HG03439 (cell line): ENCODE data around the gene PRAMEF5.
"Not testable (repeated sequence)": the region's sequence is repeated elsewhere in the genome, so short reads cannot be mapped to it uniquely, and the experiment has no call there.

Source experiments
- ATAC-seq: cut with Tn5 transposase; IDR thresholded peaks from one replicate; pipeline ENCODE4 v1.9.1; 2021; ENCODE audit warnings: mild to moderate bottlenecking, moderate library complexity; ENCODE audit not compliant: unreplicated experiment

Gene PRAMEF5

DNA sequence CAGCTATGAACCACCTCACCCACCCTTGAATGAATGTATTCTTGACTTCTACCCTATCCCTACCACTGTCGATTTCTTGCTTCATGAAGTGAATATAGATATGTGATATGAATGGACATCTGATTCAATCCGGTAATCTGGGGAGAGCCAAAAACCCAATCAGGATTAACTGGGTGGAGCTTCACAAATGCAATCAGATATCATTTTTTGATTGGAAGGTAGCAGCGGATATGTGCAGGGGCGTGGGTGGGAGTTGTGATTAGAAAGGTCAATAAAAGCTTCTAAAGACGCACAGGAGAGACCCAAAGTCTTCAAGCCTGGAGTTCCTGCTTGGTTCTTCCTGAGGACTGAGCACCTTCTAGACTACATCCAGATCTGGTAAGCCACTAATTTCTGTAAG is at the start of gene PRAMEF5:
TSS of gene PRAMEF5 (plus strand) at position 301 of the 400 bp plus-strand sequence. CDS start 5,071 bp downstream, outside the sequence.
- not testable (repeated sequence) for ATAC-seq

DNA sequence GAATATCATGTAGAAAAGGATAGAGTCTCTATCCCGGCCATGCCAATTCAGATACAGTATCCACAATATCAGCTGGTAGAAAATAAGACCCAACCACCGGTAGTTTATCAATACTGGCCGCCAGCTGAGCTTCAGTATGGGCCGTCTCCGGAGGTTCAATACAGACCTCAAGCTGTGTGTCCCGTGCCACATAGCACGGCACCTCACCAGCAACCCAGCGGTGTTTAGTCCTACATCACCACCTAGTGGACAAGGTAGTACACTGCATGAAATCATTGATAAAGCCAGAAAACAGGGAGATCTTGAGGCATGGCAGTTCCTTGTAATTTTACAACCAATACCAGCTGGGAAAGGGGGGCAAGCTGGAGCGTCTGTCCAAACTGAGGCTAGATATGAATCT is 45.3 kb upstream of the PRAMEF5 start:
- not testable (repeated sequence) for ATAC-seq

DNA sequence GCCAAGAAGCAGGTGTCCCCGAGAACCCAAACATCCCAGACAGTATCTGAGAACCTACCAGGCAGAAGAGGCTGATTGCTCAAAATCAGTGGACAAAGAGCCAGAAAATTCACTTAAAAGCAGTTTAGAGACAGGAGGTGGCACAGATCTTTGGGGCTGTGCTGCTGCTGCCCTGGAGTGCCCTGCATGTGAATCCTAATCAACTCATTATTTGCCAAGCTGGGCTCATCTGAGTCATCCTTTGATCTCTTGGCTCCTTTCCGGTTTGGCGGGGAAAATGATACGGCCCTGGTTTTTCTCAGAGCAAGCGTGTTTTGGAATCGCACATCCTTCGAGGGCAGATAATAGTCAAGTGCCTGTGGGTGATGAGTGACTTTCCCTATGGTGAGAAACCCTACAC is 37.4 kb upstream of the PRAMEF5 start:
- ATAC-seq: not testable (repeated sequence)

DNA sequence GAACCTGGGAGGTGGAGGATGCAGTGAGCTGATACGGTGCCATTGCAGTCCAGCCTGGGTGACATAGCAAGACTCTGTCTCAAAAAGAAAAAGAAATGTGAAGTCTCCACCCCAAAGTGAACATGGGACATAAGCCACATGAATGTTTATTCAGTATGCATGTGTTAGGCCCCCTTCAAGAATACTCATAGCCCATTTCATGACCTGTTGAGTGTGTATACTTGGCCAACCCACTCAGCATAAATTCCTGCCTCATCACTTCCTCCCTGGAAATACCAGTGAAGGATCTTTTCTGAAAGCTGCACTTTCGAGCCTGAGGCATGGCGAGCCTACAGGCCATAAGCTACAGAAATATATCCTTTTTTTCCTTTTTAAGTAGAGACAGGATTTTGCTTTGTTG is 34.8 kb upstream of the PRAMEF5 start:
- not testable (repeated sequence) for ATAC-seq

DNA sequence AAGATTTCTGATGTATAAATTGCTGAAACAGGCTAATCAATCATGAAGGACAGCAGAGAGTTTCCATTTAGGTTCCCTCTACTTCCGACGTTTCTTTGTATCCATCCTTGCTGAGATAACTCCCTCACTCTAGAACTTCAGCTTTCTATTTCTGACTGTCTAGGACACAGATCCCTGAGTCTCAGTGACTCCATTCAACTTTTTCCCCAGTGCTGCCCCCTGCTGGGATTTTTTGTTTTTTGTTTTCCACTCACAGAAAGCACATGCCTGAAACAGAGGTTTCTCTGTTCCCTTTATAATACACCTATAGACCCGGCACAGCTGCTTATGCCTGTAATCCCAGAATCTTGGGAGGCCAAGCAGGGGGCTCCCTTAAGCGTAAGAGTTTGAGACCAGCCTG is 31.2 kb upstream of the PRAMEF5 start:
- ATAC-seq: not testable (repeated sequence)

DNA sequence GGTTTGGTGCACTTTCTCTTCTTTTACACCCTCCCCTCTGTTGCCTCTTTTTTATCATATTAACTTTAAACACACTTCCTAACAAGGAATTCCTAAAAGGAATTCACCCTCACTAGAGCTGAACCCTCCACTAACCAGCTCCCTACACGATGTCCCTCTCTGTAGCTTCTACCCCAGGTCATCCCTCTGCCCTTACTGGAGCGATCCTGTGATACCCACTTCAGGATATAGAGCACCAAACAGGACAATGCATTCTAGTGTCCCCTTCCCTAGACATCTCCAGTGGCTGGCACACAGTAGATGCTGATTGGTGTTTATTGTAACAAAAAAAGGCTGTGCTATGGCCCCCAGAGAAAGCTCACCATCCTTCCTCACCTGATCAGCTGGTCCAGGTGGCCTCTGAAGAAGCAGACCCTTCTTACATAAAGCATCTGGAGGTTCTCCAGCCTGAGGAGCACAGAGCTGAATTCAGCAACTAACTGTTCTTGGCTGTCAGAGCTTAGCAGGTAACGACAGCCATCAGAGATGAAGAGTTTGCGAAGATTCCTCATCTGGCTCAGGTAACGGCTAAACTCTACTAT is 29.4 kb upstream of the PRAMEF5 start:
- ATAC-seq: no peak

DNA sequence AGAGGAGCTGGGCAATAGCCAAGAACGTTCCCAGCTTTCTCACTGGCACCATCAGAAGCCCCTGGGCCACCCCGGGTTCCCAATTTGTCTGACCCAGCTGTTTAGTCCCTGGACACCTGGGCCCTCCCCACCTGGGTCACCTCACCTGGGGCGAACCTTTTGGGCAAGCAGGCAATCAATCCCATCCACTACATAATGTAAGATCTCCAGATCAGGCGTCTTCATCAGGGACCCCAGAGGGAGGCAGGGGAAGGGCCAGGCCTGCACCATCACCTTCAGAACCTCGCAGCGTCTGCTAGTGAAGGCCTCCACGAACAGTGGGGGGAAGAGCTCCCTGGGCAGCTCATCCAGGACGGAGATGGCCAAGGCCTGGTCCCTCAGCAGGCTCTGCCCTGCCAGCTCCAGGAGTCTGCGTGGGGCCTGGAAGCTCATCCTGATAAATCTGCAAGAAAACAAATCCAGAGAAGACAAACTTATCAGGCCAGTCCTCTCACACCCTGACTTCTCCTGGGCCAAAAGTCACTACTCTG is 28.3 kb upstream of the PRAMEF5 start, which contains the start of gene PRAMEF18:
TSS of gene PRAMEF18 (minus strand) at position 480 of the 530 bp plus-strand sequence. CDS start at position 432, 48 bp downstream.
- not testable (repeated sequence) for ATAC-seq

DNA sequence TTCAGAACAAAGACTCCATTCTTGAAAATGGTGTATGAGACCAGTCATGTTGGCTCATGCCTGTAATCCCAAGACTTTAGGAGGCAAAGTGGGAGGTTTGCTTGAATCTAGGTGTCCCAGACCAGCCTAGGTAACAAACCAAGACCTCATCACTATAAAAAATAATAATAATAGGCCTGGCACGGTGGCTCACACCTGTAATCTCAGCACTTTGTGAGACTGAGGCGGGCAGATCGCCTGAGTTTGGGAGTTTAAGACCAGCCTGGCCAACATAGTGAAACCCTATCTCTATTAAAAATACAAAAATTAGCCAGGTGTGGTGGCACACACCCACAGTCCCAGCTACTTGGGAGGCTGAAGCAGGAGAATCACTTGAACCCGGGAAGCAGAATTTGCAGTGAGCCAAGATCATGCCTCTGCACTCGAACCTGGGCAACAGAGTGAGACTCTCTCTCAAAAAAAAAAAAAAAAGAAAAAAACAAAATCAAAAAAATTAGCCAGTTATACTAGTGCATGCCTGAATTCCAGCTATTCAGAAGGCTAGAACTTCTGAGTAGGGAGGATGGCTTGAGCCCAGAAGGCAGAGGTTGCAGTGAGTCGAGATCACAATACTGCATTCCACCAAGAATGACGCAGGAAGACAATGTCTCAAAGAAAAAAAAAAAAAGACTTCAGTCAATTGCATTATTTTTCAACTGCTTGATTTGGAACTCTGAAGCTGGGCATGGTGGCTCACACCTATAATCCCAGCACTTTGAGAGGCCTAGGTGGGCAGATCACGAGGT is 26.5 kb upstream of the PRAMEF5 start:
- not testable (repeated sequence) for ATAC-seq

DNA sequence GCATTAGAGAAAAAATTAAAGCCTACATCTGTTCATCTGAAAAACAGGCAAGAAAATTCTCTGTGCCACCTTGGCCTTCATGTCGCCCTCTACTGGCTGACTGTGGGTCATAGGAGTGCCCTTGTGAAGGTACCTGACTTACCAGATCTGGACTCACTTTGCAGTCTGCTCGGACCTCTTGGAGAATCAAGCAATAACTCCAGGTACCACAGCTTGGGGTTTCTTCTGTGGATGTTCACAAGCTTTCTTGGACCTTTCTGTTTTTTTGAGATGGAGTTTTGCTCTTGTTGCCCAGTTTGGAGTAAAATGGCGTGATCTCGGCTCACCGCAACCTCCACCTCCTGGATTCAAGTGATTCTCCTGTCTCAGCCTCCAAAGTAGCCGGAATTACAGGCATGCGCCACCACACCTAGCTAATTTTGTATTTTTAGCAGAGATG is 25.6 kb upstream of the PRAMEF5 start:
- ATAC-seq: no peak

DNA sequence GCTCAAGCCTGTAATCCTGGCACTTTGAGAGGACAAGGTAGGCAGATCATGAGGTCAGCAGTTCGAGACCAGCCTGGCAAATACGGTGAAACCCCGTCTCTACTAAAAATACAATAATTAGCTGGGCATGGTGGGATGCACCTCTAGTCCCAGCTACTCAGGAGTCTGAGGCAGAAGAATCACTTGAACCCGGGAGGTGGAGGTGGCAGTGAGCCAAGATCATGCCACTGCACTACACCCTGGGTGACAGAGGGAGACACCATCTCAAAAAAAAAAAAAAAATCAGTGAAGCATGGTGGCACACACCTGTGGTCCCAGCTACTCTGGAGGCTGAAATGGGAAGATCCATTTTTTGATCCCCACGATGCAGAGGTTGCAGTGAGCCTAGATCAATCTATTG is 23.9 kb upstream of the PRAMEF5 start:
- not testable (repeated sequence) for ATAC-seq

DNA sequence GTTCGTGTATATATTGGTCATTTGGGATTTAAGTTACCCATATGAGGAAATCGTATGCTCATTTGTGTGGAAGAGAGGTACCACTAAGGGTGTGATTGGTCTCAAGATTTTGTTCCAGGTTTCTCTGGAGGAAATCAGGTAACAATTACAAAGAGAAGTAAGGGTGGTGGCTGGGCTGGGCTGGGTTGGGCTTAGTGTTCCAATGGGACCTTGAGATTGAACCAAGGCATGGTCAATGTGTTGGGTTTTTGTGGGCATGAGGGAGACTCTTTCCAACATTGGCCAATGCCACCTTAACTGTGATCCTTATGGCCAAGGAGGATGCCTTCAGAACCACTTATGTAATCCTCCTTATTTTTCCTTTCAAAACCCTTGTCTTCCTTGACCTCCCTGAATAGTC is 23.4 kb upstream of the PRAMEF5 start:
- not testable (repeated sequence) for ATAC-seq

DNA sequence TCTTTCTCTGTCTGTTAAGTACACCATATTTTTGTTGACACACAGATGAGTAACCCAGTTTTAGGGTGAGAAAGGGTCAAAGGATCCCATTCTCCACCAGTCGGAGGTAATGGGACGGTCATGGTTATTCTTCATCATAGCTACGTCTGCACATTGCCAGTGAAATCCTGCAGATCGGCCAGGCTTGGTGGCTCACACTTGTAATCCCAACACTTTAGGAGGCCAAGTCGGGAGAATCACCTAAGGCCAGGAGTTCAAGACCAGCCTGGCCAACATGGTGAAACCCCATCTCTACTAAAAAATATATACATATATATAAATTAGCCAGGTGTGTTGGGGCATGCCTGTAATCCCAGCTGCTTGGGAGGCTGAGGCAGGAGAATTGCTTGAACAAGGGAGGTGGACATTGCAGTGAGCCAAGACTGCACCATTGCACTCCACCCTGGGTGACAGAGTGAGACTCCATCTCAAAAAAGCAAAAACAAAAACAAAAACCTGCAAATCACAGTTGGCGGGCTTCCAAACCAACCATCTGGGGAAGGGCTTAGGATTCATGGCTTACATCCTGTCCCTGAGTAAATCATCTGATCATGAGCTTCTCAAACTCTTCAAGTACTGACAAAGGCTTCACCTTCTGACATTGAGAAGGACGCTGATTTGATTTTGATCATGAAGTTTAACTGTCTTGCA is 22.8 kb upstream of the PRAMEF5 start:
- ATAC-seq: not testable (repeated sequence)

DNA sequence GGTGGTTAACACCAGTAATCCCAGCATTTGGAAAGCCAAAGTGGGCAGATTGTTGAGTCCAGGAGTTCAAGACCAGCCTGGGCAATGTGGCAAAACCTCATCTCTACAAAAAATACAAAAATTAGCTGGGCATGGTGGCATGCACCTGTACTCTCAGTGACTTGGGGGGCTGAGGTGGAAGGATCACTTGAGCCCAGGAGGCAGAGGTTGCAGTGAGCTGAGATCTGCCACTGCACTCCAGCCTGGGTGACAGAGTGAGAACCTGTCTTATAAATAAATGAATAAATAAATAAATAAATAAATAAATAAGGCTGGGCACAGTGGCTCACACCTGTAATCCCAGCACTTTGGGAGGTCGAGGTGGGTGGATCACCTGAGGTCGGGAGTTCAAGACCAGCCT is 21.9 kb upstream of the PRAMEF5 start:
- not testable (repeated sequence) for ATAC-seq

DNA sequence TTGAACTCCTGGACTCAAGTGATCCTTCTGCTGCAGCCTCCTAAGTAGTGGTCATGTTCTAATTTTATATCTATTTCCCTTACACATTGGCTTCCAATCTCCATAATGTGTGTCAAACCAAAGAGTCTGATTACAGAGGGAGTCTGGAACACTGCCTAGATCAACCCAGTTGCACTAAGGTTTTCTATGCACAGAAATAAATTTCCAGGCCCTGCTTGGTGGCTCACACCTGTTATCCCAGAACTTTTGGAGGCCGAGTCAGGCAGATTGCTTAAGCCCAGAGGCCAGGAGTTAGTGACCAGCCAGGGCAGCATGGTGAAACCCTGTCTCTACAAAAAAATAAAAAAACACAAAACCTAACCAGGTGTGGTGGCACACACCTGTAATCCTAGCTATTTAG is 19.9 kb upstream of the PRAMEF5 start:
- ATAC-seq: not testable (repeated sequence)

DNA sequence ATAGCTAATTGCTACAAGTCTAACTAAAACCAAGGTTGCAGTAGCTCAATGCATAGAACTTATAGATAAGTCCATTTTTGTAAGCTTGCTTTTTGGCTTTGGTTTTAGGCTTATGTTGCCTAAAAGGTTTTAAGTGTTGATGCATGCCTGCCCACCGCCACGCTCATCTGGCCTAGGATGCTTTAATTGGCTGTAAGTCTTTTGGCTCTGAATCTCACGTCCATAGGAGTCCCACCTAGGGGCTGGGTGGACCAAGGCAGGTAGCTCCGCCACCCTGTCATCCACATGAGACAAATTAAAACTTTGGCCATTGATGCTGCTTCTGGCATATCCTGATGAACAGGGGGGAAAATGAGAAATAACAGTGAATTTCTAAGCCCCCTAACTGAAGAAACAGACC is 16.4 kb upstream of the PRAMEF5 start:
- not testable (repeated sequence) for ATAC-seq

DNA sequence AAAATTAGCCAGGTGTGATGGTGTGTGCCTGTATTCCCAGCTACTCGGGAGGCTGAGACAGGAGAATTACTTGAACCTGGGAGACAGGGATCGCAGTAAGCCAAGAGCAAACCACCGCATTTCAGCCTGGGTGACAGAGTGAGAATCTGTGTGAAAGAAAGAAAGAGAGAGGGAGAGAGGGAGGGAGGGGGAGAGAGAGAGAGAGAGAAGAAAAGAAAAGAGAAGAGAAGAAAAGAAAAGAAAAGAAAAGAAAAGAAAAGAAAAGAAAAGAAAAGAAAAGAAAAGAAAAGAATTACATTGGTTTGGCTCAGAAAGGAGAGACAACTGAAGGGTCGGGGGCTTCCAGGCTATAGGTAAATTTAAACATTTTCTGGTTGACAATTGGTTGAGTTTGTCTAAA is 14.4 kb upstream of the PRAMEF5 start:
- not testable (repeated sequence) for ATAC-seq

DNA sequence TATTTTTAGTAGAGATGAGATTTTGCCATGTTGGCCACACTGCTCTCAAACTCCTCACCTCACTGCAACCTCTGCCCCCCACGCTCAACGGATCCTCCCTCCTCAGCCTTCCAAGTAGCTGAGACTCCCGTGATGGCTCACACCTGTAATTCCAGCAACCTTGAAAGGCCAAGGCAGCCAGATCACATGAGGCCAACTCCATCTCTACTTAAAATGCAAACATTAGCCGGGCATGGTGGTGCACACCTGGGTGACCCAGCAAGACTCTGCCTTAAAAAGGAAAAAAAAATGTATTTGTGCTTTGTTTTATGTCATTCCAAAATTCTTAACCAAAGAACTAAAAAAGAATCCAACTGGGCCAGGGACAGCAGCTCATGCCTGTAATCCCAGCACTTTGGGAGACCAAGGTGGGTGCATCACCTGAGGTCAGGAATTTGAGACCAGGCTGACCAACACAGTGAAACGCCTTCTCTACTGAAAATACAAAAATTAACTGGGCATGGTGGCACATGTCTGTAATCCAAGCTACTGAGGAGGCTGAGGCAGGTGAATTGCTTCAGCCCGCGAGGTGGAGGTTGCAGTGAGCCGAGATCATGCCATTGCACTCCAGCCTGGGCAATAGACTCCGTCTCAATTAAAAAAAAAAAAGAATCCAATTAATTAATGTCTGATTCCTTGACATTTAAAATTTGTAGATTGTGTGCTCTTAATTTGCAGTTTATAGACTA is 10.3 kb upstream of the PRAMEF5 start:
- not testable (repeated sequence) for ATAC-seq

DNA sequence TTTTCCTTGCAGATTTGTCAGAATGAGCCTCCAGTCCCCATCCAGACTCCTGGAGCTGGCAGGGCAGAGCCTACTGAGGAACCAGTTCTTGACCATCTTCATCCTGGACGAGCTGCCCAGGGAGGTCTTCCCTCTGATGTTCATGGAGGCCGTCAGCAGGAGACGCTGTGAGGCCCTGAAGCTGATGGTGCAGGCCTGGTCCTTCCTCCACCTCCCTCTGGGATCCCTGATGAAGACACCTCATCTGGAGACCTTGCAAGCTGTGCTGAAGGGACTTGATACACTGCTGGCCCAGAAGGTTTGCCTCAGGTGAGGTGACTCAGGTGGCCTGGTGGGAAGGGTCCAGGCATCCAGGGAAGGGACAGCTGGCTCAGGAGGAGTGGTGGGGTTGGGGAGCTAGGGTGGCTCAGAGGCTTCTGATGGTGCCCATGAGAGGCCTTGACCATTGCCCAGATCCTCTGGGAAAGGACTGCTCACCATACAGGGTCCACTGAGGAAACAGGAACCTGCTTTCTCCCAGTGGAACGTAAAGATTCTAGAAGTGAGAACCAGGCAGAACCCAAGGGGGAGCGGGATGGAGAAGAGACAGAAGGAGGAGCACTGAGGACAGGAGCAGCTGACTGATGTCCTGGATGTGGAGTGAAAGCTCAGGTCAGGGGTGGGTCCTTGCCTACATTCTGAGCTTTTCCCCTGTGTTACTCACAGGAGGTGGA is 8.0 kb upstream of the PRAMEF5 start:
- ATAC-seq: not testable (repeated sequence)

DNA sequence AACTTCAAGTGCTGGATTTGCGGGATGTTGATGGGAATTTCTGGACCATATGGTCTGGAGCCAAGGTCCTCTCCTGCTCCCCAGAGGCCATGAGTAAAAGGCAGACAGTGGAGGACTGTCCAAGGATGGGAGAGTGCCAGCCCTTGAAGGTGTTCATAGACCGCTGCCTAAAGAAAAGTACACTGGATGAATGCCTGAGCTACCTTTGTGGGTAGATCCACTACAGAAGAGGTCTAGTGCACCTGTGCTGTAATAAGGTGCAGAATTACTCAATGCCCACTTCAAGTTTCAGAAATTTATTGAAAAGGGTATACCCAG is 7.5 kb upstream of the PRAMEF5 start:
- ATAC-seq: not testable (repeated sequence)

DNA sequence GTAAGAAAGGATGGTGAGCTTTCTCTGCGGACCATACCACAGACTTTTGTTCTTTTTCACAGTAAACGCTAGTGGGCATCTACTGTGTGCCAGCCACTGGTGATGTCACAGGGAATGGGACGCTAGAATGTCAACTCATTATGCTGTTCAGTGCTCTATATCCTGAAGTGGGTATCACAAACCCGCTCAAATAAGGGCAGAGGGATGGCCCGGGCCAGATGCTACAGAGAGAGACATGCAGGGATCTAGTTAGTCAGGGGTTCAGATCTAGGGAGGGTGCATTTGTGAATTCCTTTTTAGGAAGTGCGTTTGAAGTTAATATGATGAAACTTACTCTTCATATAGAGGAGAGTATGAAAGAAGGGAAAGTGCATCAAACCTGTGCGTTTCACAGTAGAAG is 6.9 kb upstream of the PRAMEF5 start:
- ATAC-seq: not testable (repeated sequence)
